PC-3 (cell line): ENCODE measurements around the gene GGA3. TPM values are rescaled to one million over a fixed set of nuclear protein-coding genes. Genes with fewer than 3 reads are reported as not detected.

ENCODE experiments used
- ATAC-seq: fragments of 200-7000 bp; cut with Tn5 transposase; 2 replicates; pipeline ENCODE4 v1.9.1; 2020; ENCODE audit warnings: mild to moderate bottlenecking, moderate library complexity
- BruUV-seq: library from RNA; stranded (reverse); fragments of 400-500 nt; replicated peaks from 2 replicates; lab custom pipeline; 2021; lab: Mats Ljungman, UMichigan
- CTCF ChIA-PET: fragments of 300-600 bp; sonication (Branson Sonifier 250); formaldehyde crosslinking; loops from one replicate; lab custom pipeline; 2022; ENCODE audit warnings: antibody characterized with exemption; lab: Charles Lee
- POLR2A ChIA-PET: fragments of 300-600 bp; sonication (Branson Sonifier 250); formaldehyde crosslinking; loops from one replicate; lab custom pipeline; 2022; ENCODE audit warnings: antibody characterized with exemption; ENCODE audit not compliant: unreplicated experiment; lab: Charles Lee
- DNase-seq: peaks from one replicate; pipeline ENCODE4 v3.0.0-alpha.2; 2015
- H2AFZ ChIP-seq: fragments of 300-600 bp; sonication (generic); 2 replicates; pipeline ENCODE4 v1.6.0; 2016; ENCODE audit warnings: antibody characterized with exemption, low read length
- H3F3A ChIP-seq: fragments of 300-600 bp; sonication (generic); one replicate; pipeline ENCODE4 v1.6.0; 2017; ENCODE audit warnings: antibody characterized with exemption, low read length, control low read depth, mild to moderate bottlenecking; ENCODE audit not compliant: unreplicated experiment
- H3K27ac ChIP-seq: fragments of 300-600 bp; sonication (generic); 2 replicates; pipeline ENCODE4 v1.5.1; 2016; ENCODE audit warnings: mild to moderate bottlenecking, low read length
- H3K27me3 ChIP-seq: fragments of 300-600 bp; sonication (generic); 2 replicates; pipeline ENCODE4 v1.6.1; 2016; ENCODE audit warnings: low read length, mixed read lengths
- H3K36me3 ChIP-seq: fragments of 300-600 bp; sonication (generic); 2 replicates; pipeline ENCODE4 v1.6.1; 2016; ENCODE audit warnings: low read depth, mixed run types, low read length, mixed read lengths
- H3K4me1 ChIP-seq: fragments of 300-600 bp; sonication (generic); 2 replicates; pipeline ENCODE4 v1.5.1; 2016; ENCODE audit warnings: low read length; ENCODE audit not compliant: insufficient read depth
- H3K4me2 ChIP-seq: fragments of 300-600 bp; sonication (generic); 2 replicates; pipeline ENCODE4 v1.6.0; 2016; ENCODE audit warnings: low read length
- H3K4me3 ChIP-seq: fragments of 300-600 bp; sonication (generic); 2 replicates; pipeline ENCODE4 v1.5.1; 2016; ENCODE audit warnings: mild to moderate bottlenecking, low read length, mixed read lengths
- H3K79me2 ChIP-seq: fragments of 300-600 bp; sonication (generic); 2 replicates; pipeline ENCODE4 v1.6.1; 2017; ENCODE audit warnings: low read length, mixed read lengths
- H3K9ac ChIP-seq: fragments of 300-600 bp; sonication (generic); 2 replicates; pipeline ENCODE4 v1.6.0; 2016; ENCODE audit warnings: mild to moderate bottlenecking, low read length
- H3K9me2 ChIP-seq: fragments of 300-600 bp; sonication (generic); replicated peaks from 2 replicates; pipeline ENCODE4 v1.6.1; 2016; ENCODE audit warnings: mixed run types, low read length, mixed read lengths
- H3K9me3 ChIP-seq: fragments of 300-600 bp; sonication (generic); 2 replicates; pipeline ENCODE4 v1.6.1; 2016; ENCODE audit warnings: low read length, mixed read lengths
- H4K20me1 ChIP-seq: fragments of 300-600 bp; sonication (generic); 2 replicates; pipeline ENCODE4 v1.6.1; 2016; ENCODE audit warnings: low read length, mixed read lengths
- EZH2 ChIP-seq: fragments of 300-600 bp; sonication (generic); IDR thresholded peaks from one replicate; pipeline ENCODE4 v1.6.1; 2017; ENCODE audit warnings: antibody characterized with exemption, mild to moderate bottlenecking, low read length; ENCODE audit not compliant: unreplicated experiment
- EZH2phosphoT487 ChIP-seq: fragments of 300-600 bp; sonication (generic); IDR thresholded peaks from 2 replicates; pipeline ENCODE4 v1.6.1; 2018; ENCODE audit warnings: mild to moderate bottlenecking, antibody characterized with exemption, low read length, borderline replicate concordance
- intact Hi-C: fragments of 100-400 bp; cut with micrococcal nuclease; formaldehyde crosslinking; loops from 2 replicates; pipeline ENCODE4 v1.9.0; 2023
- total RNA-seq: library from RNA; depleted of rRNA; stranded (reverse); fragments of >200 nt; gene quantifications from 2 replicates; pipeline ENCODE4 v1.2.3, GENCODE V29; 2014
- TF ChIP-seq, protein P1 (sequence below): fragments of 300-600 bp; sonication (generic); conservative IDR thresholded peaks from 2 replicates; pipeline ENCODE4 v1.5.1; 2017; ENCODE audit warnings: antibody characterized with exemption, low read depth, mild to moderate bottlenecking, low read length

The GGA3 gene
- total RNA-seq, 1 experiment from 2014 or later = 38.8 TPM

- BruUV-seq = no TSS peak
- H3K9me3 ChIP-seq = no peaks in the 10 kb centered on the region
- ChIA-PET POLR2A (interaction anchor here (0.5 kb wide), 1 partner anchor 14 kb away, joined by 3 read pairs; no protein-coding TSS in a partner anchor), CTCF (interaction anchor here (0.6 to 1.7 kb wide), 4 partner anchors 9 to 181 kb away, joined by 3 to 9 read pairs (median 4); partner anchors contain the start of gene MIF4GD)
- no peak overlapping the region for H3K4me2 ChIP-seq
- ATAC-seq (no peak), DNase-seq (no peak)
- no peaks in the 10 kb centered on the region for H3K4me1 ChIP-seq
- intact Hi-C loops = no loop called here
- H3K36me3 ChIP-seq = peaks cover 80% of the 10 kb centered on the region
- H3K27me3 ChIP-seq = no peaks in the 10 kb centered on the region
- H3K9ac ChIP-seq = no peak overlapping the region
- peaks cover 4% of the 10 kb centered on the region for H3F3A ChIP-seq
- no peak overlapping the region for H2AFZ ChIP-seq
- no peak overlapping the region for H3K4me3 ChIP-seq
- no peak overlapping the region for H3K27ac ChIP-seq
- H3K79me2 ChIP-seq = no peaks in the 10 kb centered on the region
- no peaks in the 10 kb centered on the region for H3K9me2 ChIP-seq
- TF ChIP-seq, protein P1, sequence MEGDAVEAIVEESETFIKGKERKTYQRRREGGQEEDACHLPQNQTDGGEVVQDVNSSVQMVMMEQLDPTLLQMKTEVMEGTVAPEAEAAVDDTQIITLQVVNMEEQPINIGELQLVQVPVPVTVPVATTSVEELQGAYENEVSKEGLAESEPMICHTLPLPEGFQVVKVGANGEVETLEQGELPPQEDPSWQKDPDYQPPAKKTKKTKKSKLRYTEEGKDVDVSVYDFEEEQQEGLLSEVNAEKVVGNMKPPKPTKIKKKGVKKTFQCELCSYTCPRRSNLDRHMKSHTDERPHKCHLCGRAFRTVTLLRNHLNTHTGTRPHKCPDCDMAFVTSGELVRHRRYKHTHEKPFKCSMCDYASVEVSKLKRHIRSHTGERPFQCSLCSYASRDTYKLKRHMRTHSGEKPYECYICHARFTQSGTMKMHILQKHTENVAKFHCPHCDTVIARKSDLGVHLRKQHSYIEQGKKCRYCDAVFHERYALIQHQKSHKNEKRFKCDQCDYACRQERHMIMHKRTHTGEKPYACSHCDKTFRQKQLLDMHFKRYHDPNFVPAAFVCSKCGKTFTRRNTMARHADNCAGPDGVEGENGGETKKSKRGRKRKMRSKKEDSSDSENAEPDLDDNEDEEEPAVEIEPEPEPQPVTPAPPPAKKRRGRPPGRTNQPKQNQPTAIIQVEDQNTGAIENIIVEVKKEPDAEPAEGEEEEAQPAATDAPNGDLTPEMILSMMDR = no peak
- TF ChIP-seq EZH2 = no peak
- no peaks in the 10 kb centered on the region for H4K20me1 ChIP-seq
Measured at GRCh38 chr17:75241143-75241430, 20.3 kb downstream of the GGA3 start.

- H3K4me2 ChIP-seq = no peak overlapping the region
- no peaks in the 10 kb centered on the region for H4K20me1 ChIP-seq
- no peak overlapping the region for H3K4me3 ChIP-seq
- peak; percentile 47 for DNase-seq
- no peak overlapping the region for H3K27ac ChIP-seq
- peaks cover 4% of the 10 kb centered on the region for H3F3A ChIP-seq
- no peak overlapping the region for H3K9ac ChIP-seq
- H3K36me3 ChIP-seq = peaks cover 80% of the 10 kb centered on the region
- no peaks in the 10 kb centered on the region for H3K9me3 ChIP-seq
- no peaks in the 10 kb centered on the region for H3K27me3 ChIP-seq
- ATAC-seq = peak; percentile 21
- H3K9me2 ChIP-seq = no peaks in the 10 kb centered on the region
- BruUV-seq = no TSS peak
- TF ChIP-seq, protein P1 = peak; percentile 98
- no peak for TF ChIP-seq EZH2phosphoT487
- H3K4me1 ChIP-seq = no peaks in the 10 kb centered on the region
- ChIA-PET POLR2A (interaction anchor here (0.5 kb wide), 1 partner anchor 13 kb away, joined by 3 read pairs; no protein-coding TSS in a partner anchor), CTCF (interaction anchor here (0.6 to 1.7 kb wide), 6 partner anchors 8 to 181 kb away, joined by 3 to 9 read pairs (median 4); partner anchors contain the start of gene MIF4GD)
- no peak overlapping the region for H2AFZ ChIP-seq
- intact Hi-C loops = no loop called here
- no peaks in the 10 kb centered on the region for H3K79me2 ChIP-seq
Measured at GRCh38 chr17:75240394-75241142, 20.8 kb downstream of the GGA3 start.
